ENCODE results near the gene SRRD. TPM values are rescaled to one million over a fixed set of nuclear protein-coding genes. Genes with fewer than 3 reads are reported as not detected.

SRRD gene
- total and polyA plus RNA-seq, 9 donors: 7.3 to 25.2 (median 18.4) TPM

DNA sequence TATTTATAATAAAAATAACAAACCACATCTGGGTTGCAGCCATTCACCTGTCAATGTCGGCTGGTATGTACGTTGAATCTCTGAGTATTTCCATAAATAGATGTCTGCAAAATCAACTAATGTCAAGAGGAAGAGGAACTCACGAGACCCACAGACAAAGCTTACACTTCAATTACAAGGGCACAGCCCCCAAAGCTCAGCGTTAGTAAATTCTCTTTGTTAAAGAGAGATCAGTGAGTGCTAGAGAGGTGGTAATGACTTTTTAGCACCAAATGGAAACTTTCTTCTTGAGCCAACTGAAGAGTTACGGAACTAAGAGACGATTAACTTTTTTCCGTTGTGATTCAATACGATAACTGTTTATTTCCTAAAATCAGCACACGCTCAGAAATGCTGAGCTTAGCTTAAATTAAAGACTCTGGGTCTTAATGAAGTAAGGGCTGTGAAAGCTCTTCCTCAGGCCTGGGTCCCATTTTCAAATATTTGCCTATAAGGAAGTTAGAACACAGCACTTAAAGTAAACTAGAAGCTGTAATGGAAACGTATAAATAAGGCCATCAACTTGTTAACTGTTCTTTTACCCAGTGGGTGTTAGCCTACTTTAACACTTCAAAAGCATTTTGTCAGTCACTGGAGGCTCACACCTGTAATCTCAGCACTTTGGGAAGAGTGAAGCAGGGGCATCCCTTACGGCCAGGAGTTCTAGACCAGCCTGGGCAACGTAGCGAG is 51.4 kb downstream of the SRRD start:
- H3K27me3 ChIP-seq: no peaks in the 10 kb centered on the region
- 73 to 82% (median 75%) methylated on average over 13 of the region's 13 CpGs for WGBS, 3 donors
- no peak overlapping the region for H3K27ac ChIP-seq
- no peaks in the 10 kb centered on the region for H3K9me3 ChIP-seq
- no peak for DNase-seq
- no peaks in the 10 kb centered on the region for H3K4me1 ChIP-seq (ENCODE audit: insufficient read depth)
- TF ChIP-seq, protein P1, sequence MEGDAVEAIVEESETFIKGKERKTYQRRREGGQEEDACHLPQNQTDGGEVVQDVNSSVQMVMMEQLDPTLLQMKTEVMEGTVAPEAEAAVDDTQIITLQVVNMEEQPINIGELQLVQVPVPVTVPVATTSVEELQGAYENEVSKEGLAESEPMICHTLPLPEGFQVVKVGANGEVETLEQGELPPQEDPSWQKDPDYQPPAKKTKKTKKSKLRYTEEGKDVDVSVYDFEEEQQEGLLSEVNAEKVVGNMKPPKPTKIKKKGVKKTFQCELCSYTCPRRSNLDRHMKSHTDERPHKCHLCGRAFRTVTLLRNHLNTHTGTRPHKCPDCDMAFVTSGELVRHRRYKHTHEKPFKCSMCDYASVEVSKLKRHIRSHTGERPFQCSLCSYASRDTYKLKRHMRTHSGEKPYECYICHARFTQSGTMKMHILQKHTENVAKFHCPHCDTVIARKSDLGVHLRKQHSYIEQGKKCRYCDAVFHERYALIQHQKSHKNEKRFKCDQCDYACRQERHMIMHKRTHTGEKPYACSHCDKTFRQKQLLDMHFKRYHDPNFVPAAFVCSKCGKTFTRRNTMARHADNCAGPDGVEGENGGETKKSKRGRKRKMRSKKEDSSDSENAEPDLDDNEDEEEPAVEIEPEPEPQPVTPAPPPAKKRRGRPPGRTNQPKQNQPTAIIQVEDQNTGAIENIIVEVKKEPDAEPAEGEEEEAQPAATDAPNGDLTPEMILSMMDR (IDR thresholded peaks at IDR 0.05): no peak
- no peak for TF ChIP-seq POLR2A (IDR thresholded peaks at IDR 0.05)
- TF ChIP-seq EP300 (IDR thresholded peaks at IDR 0.05): no peak
- H3K4me3 ChIP-seq: no peak overlapping the region
- intact Hi-C loops (cut with DNase I): no loop called here
- no peaks in the 10 kb centered on the region for H3K36me3 ChIP-seq

DNA sequence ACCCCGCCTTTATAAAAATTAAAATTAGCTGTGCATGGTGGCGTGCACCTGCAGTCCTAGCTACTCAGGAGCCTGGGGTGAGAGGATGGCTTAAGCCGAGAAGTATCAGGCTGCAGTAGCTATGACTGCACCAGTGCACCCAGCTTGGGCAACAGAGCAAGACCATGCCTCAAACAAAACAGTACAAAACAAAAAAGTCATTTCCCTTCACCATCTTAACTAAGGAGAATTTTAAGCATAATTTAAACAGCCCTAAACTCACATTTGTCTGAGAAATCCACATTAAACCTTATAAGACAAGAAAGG is 51.9 kb downstream of the SRRD start:
- Histone ChIP-seq H3K27me3 (no peaks in the 10 kb centered on the region), H3K9me3 (no peaks in the 10 kb centered on the region), H3K27ac (no peak overlapping the region), H3K4me1 (ENCODE audit: insufficient read depth) (no peaks in the 10 kb centered on the region), H3K36me3 (no peaks in the 10 kb centered on the region), H3K4me3 (no peak overlapping the region)
- intact Hi-C loops (cut with DNase I): no loop called here
- DNase-seq: no peak
- 94 to 99% (median 97%) methylated on average over 3 of the region's 3 CpGs for WGBS, 3 donors
- no peak for TF ChIP-seq EP300 (IDR thresholded peaks at IDR 0.05)
- no peak for TF ChIP-seq POLR2A (IDR thresholded peaks at IDR 0.05)
- TF ChIP-seq, protein P1 (IDR thresholded peaks at IDR 0.05): no peak

- Histone ChIP-seq H3K4me3 (no peak overlapping the region), H3K4me1 (ENCODE audit: insufficient read depth) (no peaks in the 10 kb centered on the region), H3K27me3 (no peaks in the 10 kb centered on the region), H3K36me3 (no peaks in the 10 kb centered on the region), H3K9me3 (no peaks in the 10 kb centered on the region), H3K27ac (no peak overlapping the region)
- intact Hi-C loops (cut with DNase I): no loop called here
- 87 to 93% (median 93%) methylated on average over 12 of the region's 12 CpGs for WGBS, 3 donors
- TF ChIP-seq, protein P1 (IDR thresholded peaks at IDR 0.05): no peak
- TF ChIP-seq POLR2A (IDR thresholded peaks at IDR 0.05): no peak
- TF ChIP-seq EP300 (IDR thresholded peaks at IDR 0.05): no peak
- DNase-seq: no peak
Measured at GRCh38 chr22:26536056-26536761, 52.5 kb downstream of the SRRD start.

DNA sequence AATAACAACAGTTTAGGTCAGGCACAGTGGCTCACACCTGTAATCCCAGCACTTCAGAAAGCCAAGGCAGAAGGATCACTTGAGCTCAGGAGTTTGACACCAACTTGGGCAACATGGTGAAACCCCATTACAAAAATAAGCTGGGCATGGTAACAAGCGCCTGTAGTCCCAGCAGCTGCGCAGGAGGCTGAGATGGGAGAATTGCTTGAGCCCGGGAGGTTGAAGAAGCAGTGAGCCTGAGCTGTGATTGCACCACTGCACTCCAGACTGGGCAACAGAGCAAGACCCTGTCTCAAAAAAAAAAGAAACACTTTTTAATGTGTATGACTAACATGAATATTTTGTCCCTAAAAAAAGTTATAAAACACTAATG is 53.1 kb downstream of the SRRD start:
- Histone ChIP-seq H3K36me3 (no peaks in the 10 kb centered on the region), H3K27ac (no peak overlapping the region), H3K4me3 (no peak overlapping the region), H3K4me1 (ENCODE audit: insufficient read depth) (no peaks in the 10 kb centered on the region), H3K27me3 (no peaks in the 10 kb centered on the region), H3K9me3 (no peaks in the 10 kb centered on the region)
- TF ChIP-seq, protein P1 (IDR thresholded peaks at IDR 0.05): no peak
- TF ChIP-seq POLR2A (IDR thresholded peaks at IDR 0.05) (no peak), EP300 (IDR thresholded peaks at IDR 0.05) (no peak)
- intact Hi-C loops (cut with DNase I): no loop called here
- DNase-seq: no peak
- 91 to 100% (median 97%) methylated on average over 3 of the region's 3 CpGs for WGBS, 3 donors
